Heart left ventricle (tissue), 16 donors: ENCODE data around the gene SDR39U1. TPM values are rescaled to one million over a fixed set of nuclear protein-coding genes. Genes with fewer than 3 reads are reported as not detected.

Source experiments
- ATAC-seq, 4 donors: fragments of 200-7000 bp; cut with Tn5 transposase; one replicate each; pipeline ENCODE4 v1.9.1; 2020 to 2022; ENCODE audit warnings: moderate library complexity in 4 of 4, mild to moderate bottlenecking in 3 of 4, moderate number of reproducible peaks in 1 of 4
- DNase-seq, 5 donors: peaks; one replicate each; pipeline ENCODE4 v3.0.0-alpha.2; 2020
- H3K27ac ChIP-seq, 12 donors: fragments of 200-600 bp; sonication (generic) in 4 of 12; one replicate each; pipeline versions ENCODE4 v1.5.0 to v1.8.0; 2016 to 2022; ENCODE audit warnings: mild to moderate bottlenecking in 2 of 12
- H3K27me3 ChIP-seq, 9 donors: fragments of 200-600 bp; sonication (generic) in 2 of 9; one replicate each; pipeline versions ENCODE4 v1.5.1 to v1.8.0; 2016 to 2022; ENCODE audit warnings: mild to moderate bottlenecking in 3 of 9
- H3K36me3 ChIP-seq, 9 donors: fragments of 200-600 bp; sonication (generic) in 2 of 9; one replicate each; pipeline versions ENCODE4 v1.5.0 to v1.8.0; 2018 to 2022; ENCODE audit warnings: mild to moderate bottlenecking in 2 of 9
- H3K4me1 ChIP-seq, 12 donors: fragments of 200-600 bp; sonication (generic) in 4 of 12; one replicate each; pipeline versions ENCODE4 v1.5.0 to v1.8.0; 2016 to 2022; ENCODE audit warnings: mild to moderate bottlenecking in 3 of 12
- H3K4me3 ChIP-seq, 12 donors: fragments of 200-600 bp; sonication (generic) in 4 of 12; one replicate each; pipeline versions ENCODE4 v1.5.0 to v1.8.0; 2017 to 2022; ENCODE audit warnings: mild to moderate bottlenecking in 9 of 12, moderate library complexity in 4 of 12
- H3K9me3 ChIP-seq, 12 donors: fragments of 200-600 bp; sonication (generic) in 4 of 12; one replicate each; pipeline versions ENCODE4 v1.5.0 to v1.8.0; 2016 to 2022; ENCODE audit warnings: mild to moderate bottlenecking in 1 of 12
- POLR2A ChIP-seq, 2 donors: fragments of 450-650 bp; IDR thresholded peaks; one replicate each; pipeline ENCODE4 v1.6.1; 2017; ENCODE audit warnings: antibody characterized with exemption in 2 of 2, mild to moderate bottlenecking in 2 of 2, moderate library complexity in 2 of 2
- WGBS, 4 donors: extraction: QIAGEN DNeasy Blood & Tissue Kit in 2 of 4; methylation state at CpG; one replicate each; pipeline versions ENCODE4 v1.1.5 to v1.1.7; 2013 to 2018; 5-methylcytosine and 5-hydroxymethylcytosine counted together
- intact Hi-C, 10 donors: fragments of 100-400 bp; cut with DNase I; formaldehyde crosslinking; loops; one replicate each; pipeline versions ENCODE4 v1.11.1 to v1.14.2; 2022
- polyA plus RNA-seq, 2 donors: library from polyadenylated mRNA; stranded (reverse); fragments of 200-250 nt; gene quantifications; one replicate each; pipeline ENCODE4 v1.2.3, GENCODE V29; 2013
- total RNA-seq, 9 donors: library from RNA; depleted of rRNA in 2 of 9; stranded (reverse); fragments of >200 nt in 2 of 9; fragmentation: NEBNext Ultra II Directional in 3 of 9; extraction: Animal tissue kit (Norgen Biotek cat#: 25700) in 3 of 9; gene quantifications; one replicate each; pipeline versions ENCODE4 v1.1.0 to v1.2.4, GENCODE V29; 2016 to 2023
- TF ChIP-seq, protein P1 (sequence below), 12 donors: fragments of 200-600 bp; sonication (generic) in 4 of 12; IDR thresholded peaks; one replicate each; pipeline versions ENCODE4 v1.5.0 to v1.8.0; 2018 to 2022; ENCODE audit warnings: antibody characterized with exemption in 12 of 12, mild to moderate bottlenecking in 5 of 12
- donor health status: ischemic (EF 13 %, LVEDD 7.1; RV severe dilation, severe dysfunction).
- donor health status: healthy with polysubstance abuse.
- donor health status: DM: no; HTN: yes; CAD: no.
- donor health status: DM: no; HTN: no; CAD: no.
- donor health status: ischemic (EF 25% LVEDD 6.9; RV normal size, moderate dysfunction).
- donor health status: ischemic (EF 25% LVEDD 5.7; RV mildly dilated, moderate dysfunction).
- donor health status: healthy.
- donor health status: DM: yes; HTN: yes; CAD: no.
- donor health status: ischemic (EF 35%, LVEDD 5.7; RV mildly dilated, moderate dysfunction).
- donor health status: nonischemic (EF 11% LVEDD 7.7; RV severe dilation, severe dysfunction).
- donor health status: DM: yes; HTN: yes; CAD: no.
- donor health status: PGD.
- donor health status: ischemic (EF 29% LVEDD 5.4; RV normal size, mild dysfunction).
- donor health status: nonischemic (EF 23%, LVEDD 6.1; RV moderate dilation, normal function).

The SDR39U1 gene
- total and polyA plus RNA-seq, 11 donors: 58.6 to 109 (median 63.7) TPM

DNA sequence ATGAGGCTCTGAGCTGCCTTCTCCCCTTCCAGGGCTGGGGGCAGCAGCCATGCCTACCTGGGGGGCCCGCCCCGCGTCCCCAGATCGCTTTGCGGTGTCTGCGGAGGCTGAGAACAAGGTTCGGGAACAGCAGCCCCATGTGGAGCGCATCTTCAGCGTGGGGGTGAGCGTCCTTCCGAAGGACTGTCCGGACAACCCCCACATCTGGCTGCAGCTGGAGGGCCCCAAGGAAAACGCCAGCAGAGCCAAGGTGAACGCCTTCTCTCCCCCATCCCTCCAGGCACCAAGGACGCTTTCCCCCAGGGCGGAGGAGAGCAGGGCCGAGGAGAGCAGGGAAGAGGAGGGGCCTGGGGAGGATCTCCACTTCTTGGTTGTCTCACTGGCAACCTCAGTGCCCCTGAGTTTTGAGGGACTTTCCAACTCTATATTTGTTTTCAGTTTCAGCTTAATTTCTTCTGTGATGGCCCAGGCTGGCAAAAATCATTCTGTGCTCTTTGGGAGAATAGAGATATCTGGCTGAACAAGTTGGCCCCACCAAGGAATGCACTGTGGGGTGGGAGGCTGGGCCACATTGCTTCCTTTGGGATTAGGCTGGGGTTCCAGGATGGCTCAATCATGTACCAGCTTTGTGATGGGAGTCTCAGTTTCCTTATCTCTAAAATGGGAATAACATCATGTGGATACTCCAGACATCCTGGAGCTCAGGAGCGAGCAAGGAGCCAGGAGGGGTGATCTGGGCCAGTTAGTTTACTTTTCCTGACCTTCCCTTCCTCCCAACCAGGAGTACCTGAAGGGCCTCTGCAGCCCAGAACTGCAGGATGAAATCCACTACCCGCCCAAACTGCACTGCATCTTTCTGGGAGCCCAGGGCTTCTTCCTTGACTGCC lies 11.7 kb downstream of the SDR39U1 start:
- DNase-seq (peak in 3 of 5 donors; percentile 62 to 71 (median 70)), ATAC-seq (peak in 3 of 4 donors; percentile 9 to 61 (median 43))
- H3K4me3 ChIP-seq: peak overlapping the region; percentile 61 to 89 (median 80)
- H3K36me3 ChIP-seq: peaks cover 0 to 41% (median 36%) of the 10 kb centered on the region in 9 donors
- H3K9me3 ChIP-seq: no peaks in the 10 kb centered on the region
- H3K27me3 ChIP-seq: no peaks in the 10 kb centered on the region
- H3K27ac ChIP-seq: peak overlapping the region; percentile 80 to 100 (median 96)
- peaks cover 3 to 59% (median 36%) of the 10 kb centered on the region in 12 donors for H3K4me1 ChIP-seq
- WGBS, 4 donors: 20 to 24% (median 21%) methylated on average over 14 to 19 of the region's 19 CpGs
- intact Hi-C loops: loop anchor here (1.0 to 10.0 kb wide), 12 partner anchors 64 to 189 kb away; partner anchors contain the start of genes TINF2 (in 7 of the 10), NFATC4 (in 2 of the 10) and ADCY4 (in 1 of the 10)
- TF ChIP-seq, protein P1, sequence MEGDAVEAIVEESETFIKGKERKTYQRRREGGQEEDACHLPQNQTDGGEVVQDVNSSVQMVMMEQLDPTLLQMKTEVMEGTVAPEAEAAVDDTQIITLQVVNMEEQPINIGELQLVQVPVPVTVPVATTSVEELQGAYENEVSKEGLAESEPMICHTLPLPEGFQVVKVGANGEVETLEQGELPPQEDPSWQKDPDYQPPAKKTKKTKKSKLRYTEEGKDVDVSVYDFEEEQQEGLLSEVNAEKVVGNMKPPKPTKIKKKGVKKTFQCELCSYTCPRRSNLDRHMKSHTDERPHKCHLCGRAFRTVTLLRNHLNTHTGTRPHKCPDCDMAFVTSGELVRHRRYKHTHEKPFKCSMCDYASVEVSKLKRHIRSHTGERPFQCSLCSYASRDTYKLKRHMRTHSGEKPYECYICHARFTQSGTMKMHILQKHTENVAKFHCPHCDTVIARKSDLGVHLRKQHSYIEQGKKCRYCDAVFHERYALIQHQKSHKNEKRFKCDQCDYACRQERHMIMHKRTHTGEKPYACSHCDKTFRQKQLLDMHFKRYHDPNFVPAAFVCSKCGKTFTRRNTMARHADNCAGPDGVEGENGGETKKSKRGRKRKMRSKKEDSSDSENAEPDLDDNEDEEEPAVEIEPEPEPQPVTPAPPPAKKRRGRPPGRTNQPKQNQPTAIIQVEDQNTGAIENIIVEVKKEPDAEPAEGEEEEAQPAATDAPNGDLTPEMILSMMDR (IDR thresholded peaks at IDR 0.05): no peak

GRCh38 chr14:24430143-24430681 lies 12.4 kb downstream of the SDR39U1 start:
- no peaks in the 10 kb centered on the region for H3K9me3 ChIP-seq
- DNase-seq (peak; percentile 85 to 94 (median 90)), ATAC-seq (peak; percentile 65 to 88 (median 84))
- WGBS, 4 donors: 0 to 1% (median 1%) methylated on average over 18 to 28 of the region's 28 CpGs
- peaks cover 0 to 37% (median 31%) of the 10 kb centered on the region in 9 donors for H3K36me3 ChIP-seq
- no peaks in the 10 kb centered on the region for H3K27me3 ChIP-seq
- TF ChIP-seq, protein P1 (IDR thresholded peaks at IDR 0.05): no peak
- TF ChIP-seq POLR2A (IDR thresholded peaks at IDR 0.05): no peak
- H3K27ac ChIP-seq: peak overlapping the region; percentile 80 to 100 (median 96)
- peaks cover 3 to 59% (median 40%) of the 10 kb centered on the region in 12 donors for H3K4me1 ChIP-seq
- peak overlapping the region; percentile 61 to 89 (median 80) for H3K4me3 ChIP-seq
- intact Hi-C loops: loop anchor here (1.0 to 10.0 kb wide), 9 partner anchors 63 to 188 kb away; partner anchors contain the start of genes TINF2 (in 7 of the 10) and NFATC4 (in 2 of the 10)

DNA sequence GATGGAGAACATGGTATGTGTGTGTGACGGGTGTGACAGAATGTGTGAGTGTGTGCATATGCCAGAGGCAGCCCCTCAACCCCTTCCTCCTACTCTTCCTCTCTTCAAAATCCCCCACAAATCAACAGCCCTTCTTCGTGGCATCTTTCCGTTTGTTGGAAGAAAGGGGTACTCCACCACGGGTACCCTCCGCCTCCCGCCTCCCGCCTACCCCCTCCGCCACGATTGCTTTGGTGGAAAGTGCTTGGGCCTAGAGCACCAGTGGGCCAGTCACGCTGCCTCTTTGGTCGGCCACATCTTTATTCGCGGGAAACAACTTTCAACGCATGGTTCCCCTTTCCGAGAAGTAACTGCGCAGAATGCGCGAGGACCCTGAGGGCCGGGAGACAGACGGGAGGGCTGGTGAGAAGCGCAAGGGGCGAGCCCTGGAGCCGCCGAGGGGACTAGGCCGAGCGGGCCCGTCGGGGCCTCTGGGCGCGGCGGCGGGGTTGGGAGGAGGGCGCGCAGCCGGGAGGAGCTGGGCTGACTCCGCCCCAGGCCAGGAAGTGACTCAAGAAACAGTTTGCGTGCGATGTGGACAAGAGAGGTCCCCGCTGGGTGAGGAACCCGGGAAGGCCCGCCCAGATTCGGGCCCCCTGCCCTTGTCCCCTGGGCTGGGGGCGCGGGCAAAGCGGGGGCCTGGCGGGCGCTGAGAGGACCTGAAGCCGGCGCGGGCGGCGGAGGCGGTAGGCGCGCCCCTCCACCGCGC lies 13.0 kb downstream of the SDR39U1 start, which contains the start of the genes CBLN3 and KHNYN:
Gene CBLN3 (minus strand): TSS at position 274 of the 748 bp plus-strand sequence. CDS start 614 bp downstream, outside the sequence.
Gene KHNYN (plus strand): TSS at position 560 of the 748 bp plus-strand sequence. CDS start 777 bp downstream, outside the sequence.
- peaks cover 0 to 35% (median 24%) of the 10 kb centered on the region in 9 donors for H3K36me3 ChIP-seq
- ATAC-seq: peak; percentile 75 to 90 (median 85)
- peaks cover 3 to 59% (median 41%) of the 10 kb centered on the region in 12 donors for H3K4me1 ChIP-seq
- TF ChIP-seq POLR2A (IDR thresholded peaks at IDR 0.05): peak; percentile 23 to 96
- TF ChIP-seq, protein P1 (IDR thresholded peaks at IDR 0.05): peak in 1 of 12 donors; percentile 1
- peak within 1 kb of the TSS; percentile 61 to 89 (median 80) for H3K4me3 ChIP-seq
- WGBS, 4 donors: 5 to 9% (median 7%) methylated on average over 34 to 57 of the region's 57 CpGs
- peak; percentile 93 to 95 (median 94) for DNase-seq
- H3K9me3 ChIP-seq: no peaks in the 10 kb centered on the region
- peak within 1 kb of the TSS; percentile 80 to 100 (median 96) for H3K27ac ChIP-seq
- H3K27me3 ChIP-seq: no peaks in the 10 kb centered on the region
- intact Hi-C loops: loop anchor here (1.0 to 10.0 kb wide), 10 partner anchors 31 to 187 kb away; partner anchors contain the start of genes TINF2 (in 7 of the 10), NFATC4 (in 2 of the 10) and NYNRIN (in 1 of the 10)
